Skin epidermis (tissue), 12 donors: ENCODE results near the gene PPP2R2C.

Experiments used
- H3K27ac ChIP-seq, 21 experiments: fragments of 200-600 bp; sonication (generic) in 11 of 21; one replicate each; pipeline ENCODE4 v1.5.0; 2020; ENCODE audit warnings: mild to moderate bottlenecking in 3 of 21, inconsistent platforms in 2 of 21, moderate library complexity in 2 of 21
- H3K4me3 ChIP-seq, 7 experiments: fragments of 200-600 bp; sonication (generic) in 2 of 7; one replicate each; pipeline ENCODE4 v1.5.0; 2020; ENCODE audit warnings: inconsistent platforms in 2 of 7, mild to moderate bottlenecking in 2 of 7, moderate library complexity in 1 of 7

The PPP2R2C gene

DNA sequence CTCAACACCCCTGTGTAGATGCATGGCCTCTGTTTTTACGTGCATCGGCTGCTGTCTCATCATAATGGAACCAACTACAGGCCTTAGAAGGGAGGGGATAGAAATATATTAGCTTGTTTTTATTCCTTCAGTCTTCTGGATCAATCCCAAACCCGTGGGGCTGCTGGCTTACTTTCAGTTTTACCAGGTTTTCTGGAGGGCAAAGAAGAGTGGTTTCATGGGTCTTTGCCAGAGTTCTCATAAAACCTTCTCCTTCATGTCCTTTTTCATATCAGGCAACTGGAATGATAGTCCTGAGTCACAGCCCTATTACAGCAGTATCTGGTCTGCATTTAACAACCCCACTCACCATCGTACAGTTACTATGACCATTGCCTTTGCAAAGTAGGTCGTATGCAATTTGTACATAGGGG lies 34.6 kb downstream of the PPP2R2C start:
- Histone ChIP-seq H3K4me3 (no peak overlapping the region), H3K27ac (no peak overlapping the region)

- Histone ChIP-seq H3K27ac (no peak overlapping the region), H3K4me3 (no peak overlapping the region)
These were observed 37.4 kb downstream of the PPP2R2C start for GRCh38 chr4:6435010-6435409.

GRCh38 chr4:6430927-6431326 lies 41.5 kb downstream of the PPP2R2C start:
- Histone ChIP-seq H3K4me3 (no peak overlapping the region), H3K27ac (no peak overlapping the region)

DNA sequence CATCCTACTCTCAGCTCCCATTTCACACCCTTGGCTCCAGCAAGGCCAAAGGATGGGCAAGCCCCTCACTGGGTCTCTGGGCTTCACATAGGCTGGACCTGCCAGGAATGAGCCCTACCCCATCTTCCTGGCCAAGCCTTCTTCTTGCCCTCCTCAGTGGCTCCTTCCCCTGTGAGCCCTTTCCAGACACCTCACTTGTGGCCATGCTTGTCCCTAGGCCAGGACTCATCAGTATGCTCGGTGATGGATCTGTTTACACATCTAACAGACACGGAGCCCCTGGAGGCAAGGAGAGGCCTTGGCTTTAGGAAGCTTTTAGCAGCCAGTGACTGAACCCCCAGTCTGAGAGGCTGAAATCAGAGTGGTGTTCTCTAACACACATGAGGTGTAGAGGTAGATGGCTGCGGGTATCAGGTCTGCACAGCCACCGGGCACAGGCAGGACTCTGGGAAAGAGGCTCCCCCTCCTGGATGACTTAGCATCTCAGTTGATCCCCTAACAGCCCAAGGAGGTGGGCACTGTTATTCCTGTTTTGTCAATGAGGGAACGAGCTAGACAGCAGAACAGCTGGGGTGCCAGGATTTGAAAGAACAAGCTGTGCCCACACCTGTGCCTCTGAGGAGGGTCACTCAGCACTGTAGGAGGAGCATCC lies 44.8 kb downstream of the PPP2R2C start:
- no peak overlapping the region for H3K27ac ChIP-seq
- H3K4me3 ChIP-seq: no peak overlapping the region

DNA sequence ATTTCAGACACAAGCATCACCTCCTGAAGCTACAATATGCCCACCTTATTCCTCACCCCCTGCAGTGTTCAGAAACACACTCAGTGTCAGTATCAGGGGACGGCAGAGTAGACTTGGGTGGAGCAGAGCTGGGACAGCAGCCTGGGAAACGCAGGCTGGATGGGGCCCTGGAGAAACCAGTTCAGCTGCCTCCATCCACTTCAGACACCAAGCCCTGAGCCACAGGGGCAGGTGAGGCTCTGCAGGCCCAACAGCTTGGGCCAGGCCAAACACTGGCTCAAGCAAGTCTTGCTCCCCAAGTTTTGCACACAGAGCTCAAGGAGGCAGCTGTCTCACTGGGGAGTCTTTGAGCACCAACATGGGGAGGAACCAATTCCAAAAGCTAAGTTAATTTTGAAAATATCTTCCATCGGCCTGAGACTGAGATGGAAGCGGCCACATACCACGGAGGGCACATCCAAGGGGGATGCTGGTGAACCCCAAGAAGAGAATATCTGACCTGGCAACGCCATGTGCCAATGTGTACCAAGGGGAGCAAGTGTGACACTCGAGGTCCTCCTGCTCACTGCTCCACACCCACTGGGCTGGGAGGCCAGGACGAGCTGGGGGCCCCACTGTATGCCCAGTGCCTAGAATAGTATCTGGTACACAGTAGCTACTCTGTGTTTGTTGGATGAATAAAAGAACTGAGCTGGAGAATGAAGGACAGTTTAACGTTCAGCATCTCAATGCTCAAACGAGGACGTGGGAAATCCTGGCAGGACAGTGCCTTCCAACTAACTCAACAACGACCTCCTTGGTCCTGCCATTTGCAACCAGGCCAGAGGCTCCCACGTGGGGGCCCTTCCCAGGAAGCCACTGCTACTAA lies 45.6 kb downstream of the PPP2R2C start:
- H3K27ac ChIP-seq: no peak overlapping the region
- no peak overlapping the region for H3K4me3 ChIP-seq

DNA sequence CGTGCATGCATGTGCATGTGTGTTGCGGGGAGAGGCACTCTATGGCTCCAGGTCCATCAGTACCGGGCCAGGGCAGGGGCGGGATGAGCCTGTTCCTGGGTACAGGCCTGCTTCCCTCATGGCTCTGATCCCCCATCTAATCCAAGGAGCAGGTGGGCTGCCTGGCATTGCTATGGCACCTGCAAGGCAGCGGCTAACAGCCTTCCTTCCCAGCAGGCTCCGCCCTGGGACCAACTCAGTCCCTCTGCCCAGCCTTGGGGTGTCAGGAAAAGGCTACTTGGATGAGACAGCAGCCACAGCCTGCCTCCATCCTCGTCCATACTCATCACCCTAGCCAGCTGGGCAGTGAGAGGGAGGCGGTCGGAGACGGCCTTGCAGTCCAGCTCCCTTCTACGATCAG lies 46.5 kb downstream of the PPP2R2C start:
- no peak overlapping the region for H3K27ac ChIP-seq
- H3K4me3 ChIP-seq: no peak overlapping the region

- no peak overlapping the region for H3K4me3 ChIP-seq
These were observed 47.1 kb downstream of the PPP2R2C start for GRCh38 chr4:6425336-6425735.

DNA sequence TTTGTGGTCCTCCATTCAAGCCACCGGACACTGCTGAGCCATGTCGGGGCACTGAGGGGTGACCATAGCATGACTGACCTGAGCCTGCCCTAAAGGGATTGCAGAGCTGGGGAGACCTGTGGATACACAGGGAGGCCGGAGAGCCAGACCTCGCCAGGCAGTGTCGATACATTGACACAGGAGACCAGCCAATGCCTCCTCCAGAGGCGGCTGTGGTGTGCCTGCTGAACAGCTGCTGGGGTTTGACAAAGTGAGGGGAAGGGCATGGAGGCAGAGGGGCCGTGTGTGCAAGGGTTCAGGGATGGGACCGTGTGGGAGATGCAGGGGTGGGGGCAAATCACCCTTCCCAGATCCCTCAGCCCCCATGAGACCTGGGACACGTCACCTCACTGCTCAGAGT lies 48.0 kb downstream of the PPP2R2C start:
- Histone ChIP-seq H3K27ac (no peak overlapping the region), H3K4me3 (no peak overlapping the region)

More at GRCh38 chr4:6425336-6425735, 47.1 kb downstream of the PPP2R2C start:
- no peak overlapping the region for H3K27ac ChIP-seq

- no peak overlapping the region for H3K27ac ChIP-seq
- no peak overlapping the region for H3K4me3 ChIP-seq
These were observed 48.8 kb downstream of the PPP2R2C start for GRCh38 chr4:6423575-6423974.

- Histone ChIP-seq H3K4me3 (no peak overlapping the region), H3K27ac (no peak overlapping the region)
These were observed 49.5 kb downstream of the PPP2R2C start for GRCh38 chr4:6422866-6423265.

DNA sequence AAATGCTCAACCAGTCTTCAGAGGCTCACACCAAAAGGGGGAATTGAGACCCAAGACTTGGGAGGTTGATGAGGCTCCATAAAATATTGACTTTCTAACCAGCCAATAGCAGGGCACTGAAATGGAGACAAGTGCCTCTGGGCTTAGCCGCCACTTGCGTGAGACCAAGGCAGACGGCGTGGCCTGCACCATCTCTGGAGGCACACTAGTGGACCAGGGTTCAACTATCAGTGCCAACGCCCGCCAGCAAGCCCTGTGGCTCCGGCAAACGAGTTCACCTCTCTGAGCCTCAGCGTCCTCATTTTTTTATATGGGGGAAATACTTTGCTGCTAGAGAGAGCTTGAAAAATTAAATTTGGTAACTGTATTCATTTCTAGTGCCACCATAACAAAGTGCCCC lies 50.3 kb downstream of the PPP2R2C start:
- Histone ChIP-seq H3K27ac (no peak overlapping the region), H3K4me3 (no peak overlapping the region)

DNA sequence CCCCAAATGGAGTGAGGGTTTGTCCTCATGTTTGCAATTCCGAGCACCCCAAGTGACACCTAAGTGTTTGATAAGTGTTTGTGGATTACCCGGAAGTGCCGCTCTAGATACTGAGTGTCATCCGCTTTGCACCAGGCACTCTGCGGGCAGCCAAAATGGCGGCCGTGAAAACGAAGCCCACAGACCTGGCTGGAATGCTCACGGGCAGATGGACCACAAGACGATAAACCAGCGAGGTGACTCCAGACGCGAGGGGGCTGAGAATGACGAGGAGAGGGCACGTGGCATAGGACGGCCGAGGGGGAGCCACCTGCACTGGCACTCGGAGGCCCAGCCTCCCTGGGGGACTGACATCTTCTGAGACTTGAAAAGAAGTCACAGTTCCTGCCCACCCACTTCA lies 51.0 kb downstream of the PPP2R2C start:
- Histone ChIP-seq H3K27ac (no peak overlapping the region), H3K4me3 (no peak overlapping the region)

DNA sequence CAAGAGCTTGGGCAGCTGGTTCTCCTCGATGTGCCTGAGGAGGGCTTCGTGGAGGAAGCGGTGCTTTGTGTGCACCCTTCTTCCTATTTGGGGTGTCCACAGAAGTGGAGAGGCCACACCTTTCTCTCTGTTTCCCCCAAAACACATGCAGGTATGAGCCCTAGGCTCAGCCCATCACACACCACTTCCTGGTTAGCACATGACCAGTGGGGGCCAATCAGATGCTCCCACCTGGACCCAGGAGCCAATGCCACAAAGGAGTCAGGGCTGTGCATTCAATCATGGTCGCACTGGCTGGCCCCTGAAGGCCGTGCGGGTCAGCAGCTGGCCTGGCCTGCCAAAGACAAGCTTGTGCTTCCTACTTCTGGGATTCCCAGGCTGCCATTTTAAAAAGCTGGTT lies 51.4 kb downstream of the PPP2R2C start:
- H3K4me3 ChIP-seq: no peak overlapping the region
- no peak overlapping the region for H3K27ac ChIP-seq

- no peak overlapping the region for H3K27ac ChIP-seq
- no peak overlapping the region for H3K4me3 ChIP-seq
These were observed 52.4 kb downstream of the PPP2R2C start for GRCh38 chr4:6420036-6420435.

DNA sequence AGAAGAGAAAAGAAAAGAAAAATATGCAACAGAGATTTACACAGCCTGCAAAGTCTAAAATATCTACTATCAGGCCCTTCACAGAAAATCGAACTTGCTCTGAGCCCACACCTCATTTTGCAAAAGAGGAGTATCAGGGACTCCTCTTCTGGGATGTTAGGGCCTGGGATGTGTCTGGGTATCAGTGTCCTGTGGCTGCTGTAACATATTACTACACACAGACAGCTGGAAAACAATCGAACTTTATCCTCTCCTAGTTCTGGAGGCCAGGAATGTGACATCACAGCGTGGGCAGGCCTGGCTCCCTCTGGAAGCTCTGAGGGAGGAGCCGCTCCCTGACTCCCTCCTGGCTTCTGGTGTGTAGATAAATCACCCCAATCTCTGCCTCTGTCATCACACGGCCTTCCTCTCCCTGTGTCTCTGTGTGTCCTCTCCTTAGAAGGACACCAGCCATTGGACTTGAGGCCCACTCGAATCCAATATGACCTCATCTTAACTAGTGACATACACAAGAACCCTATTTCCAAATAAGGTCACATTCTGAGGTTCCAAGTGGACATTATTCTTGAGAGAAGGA lies 52.9 kb downstream of the PPP2R2C start:
- Histone ChIP-seq H3K27ac (no peak overlapping the region), H3K4me3 (no peak overlapping the region)

DNA sequence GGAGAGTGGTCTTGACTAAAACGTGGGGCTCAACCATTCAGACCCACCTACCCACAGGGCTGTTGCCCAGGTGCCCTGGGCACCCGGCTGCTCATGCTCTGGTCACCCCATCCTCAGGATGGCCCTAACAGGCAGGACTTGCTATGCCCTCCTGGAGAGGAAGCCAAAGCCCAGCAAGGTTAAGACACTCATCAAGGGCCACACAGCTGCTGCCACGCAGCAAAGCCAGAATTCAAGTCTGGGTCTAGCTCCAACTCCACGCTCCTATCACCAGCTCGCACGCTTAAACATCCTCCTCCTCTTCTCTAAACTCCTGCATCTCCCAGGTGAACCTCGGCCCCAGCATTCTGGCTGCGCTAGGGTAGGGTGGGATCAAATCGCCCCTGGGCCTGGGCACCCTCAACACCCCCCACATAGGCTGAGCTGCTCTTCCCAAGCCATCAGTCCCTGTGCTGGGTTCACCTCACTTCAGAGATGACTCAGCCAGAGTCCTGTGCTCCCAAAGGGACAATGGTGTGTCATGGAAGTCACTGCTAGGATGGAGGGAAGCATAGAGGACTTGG lies 54.1 kb downstream of the PPP2R2C start:
- Histone ChIP-seq H3K27ac (no peak overlapping the region), H3K4me3 (no peak overlapping the region)

GRCh38 chr4:6417516-6418050 lies 54.8 kb downstream of the PPP2R2C start:
- Histone ChIP-seq H3K4me3 (no peak overlapping the region), H3K27ac (no peak overlapping the region)

DNA sequence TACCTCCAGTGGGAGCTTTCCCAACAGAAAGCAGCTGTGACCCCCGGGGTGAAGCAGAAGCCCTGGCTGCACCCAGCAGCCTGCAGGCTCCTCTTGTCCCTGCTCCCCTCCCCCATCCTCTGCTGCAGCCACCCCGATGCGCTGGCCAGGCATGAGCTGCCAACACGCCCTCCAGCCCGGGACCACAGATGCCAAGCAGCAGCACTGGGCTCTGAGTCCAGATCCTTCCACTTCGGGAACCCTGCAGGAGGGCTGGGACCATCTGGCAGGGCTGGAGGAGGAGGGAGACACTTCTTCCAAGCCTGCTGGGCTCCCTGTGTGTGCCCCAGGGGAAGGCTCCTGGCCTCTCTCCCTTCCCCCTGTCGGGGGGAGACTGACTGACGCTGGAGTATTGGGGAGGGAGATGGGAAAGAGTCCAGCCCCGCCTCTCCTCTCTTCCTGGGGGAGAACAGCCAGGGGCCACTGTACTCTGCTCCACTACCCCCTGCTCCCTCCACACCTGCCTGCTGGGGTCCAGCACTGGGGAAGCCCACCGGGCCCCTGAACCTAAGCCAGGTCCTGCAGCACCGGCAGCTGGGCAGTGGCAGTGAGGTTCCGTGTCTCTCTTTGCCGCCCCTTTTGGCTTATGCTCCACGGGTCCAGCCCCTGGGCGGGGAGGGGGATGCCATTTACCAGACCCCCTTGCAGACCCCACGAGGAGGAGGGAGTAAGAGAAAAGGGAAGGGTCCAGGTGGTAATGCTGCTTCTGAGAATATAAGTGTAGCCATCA lies 55.7 kb downstream of the PPP2R2C start:
- no peak overlapping the region for H3K27ac ChIP-seq

GRCh38 chr4:6415031-6415705 lies 57.2 kb downstream of the PPP2R2C start:
- Histone ChIP-seq H3K27ac (no peak overlapping the region), H3K4me3 (no peak overlapping the region)

More for the DNA sequence above, 55.7 kb downstream of the PPP2R2C start:
- H3K4me3 ChIP-seq: no peak overlapping the region
